KMS-11 (cell line): ENCODE results near the gene NRXN3.

Source experiments
- H2AFZ ChIP-seq: fragments of 200-600 bp; sonication (generic); 2 replicates; pipeline ENCODE4 v1.6.1; 2016; ENCODE audit warnings: antibody characterized with exemption, mixed run types, low read depth
- H3K27ac ChIP-seq: fragments of 200-600 bp; sonication (generic); 2 replicates; pipeline ENCODE4 v1.6.1; 2016; ENCODE audit warnings: mild to moderate bottlenecking, mixed run types
- H3K27me3 ChIP-seq: fragments of 200-600 bp; sonication (generic); 2 replicates; pipeline ENCODE4 v1.6.1; 2017; ENCODE audit warnings: mild to moderate bottlenecking, low read depth, mixed run types, moderate library complexity; ENCODE audit not compliant: insufficient read depth
- H3K36me3 ChIP-seq: fragments of 200-600 bp; sonication (generic); 2 replicates; pipeline ENCODE4 v1.6.1; 2017; ENCODE audit warnings: mild to moderate bottlenecking, mixed run types; ENCODE audit not compliant: insufficient read depth
- H3K4me1 ChIP-seq: fragments of 200-600 bp; sonication (generic); 2 replicates; pipeline ENCODE4 v1.6.1; 2016; ENCODE audit warnings: mild to moderate bottlenecking, low read depth, mixed run types; ENCODE audit not compliant: poor library complexity, severe bottlenecking
- H3K4me2 ChIP-seq: fragments of 200-600 bp; sonication (generic); 2 replicates; pipeline ENCODE4 v1.7.0; 2016; ENCODE audit warnings: mild to moderate bottlenecking, mixed run types
- H3K4me3 ChIP-seq: fragments of 200-600 bp; sonication (generic); IDR thresholded peaks from 2 replicates; pipeline ENCODE4 v1.6.1; 2017; ENCODE audit warnings: low read depth, low read length, mixed read lengths; ENCODE audit not compliant: insufficient read depth
- H3K79me2 ChIP-seq: fragments of 200-600 bp; sonication (generic); 2 replicates; pipeline ENCODE4 v1.6.1; 2016; ENCODE audit warnings: low read depth, mixed run types; ENCODE audit not compliant: insufficient read depth
- H3K9ac ChIP-seq: fragments of 200-600 bp; sonication (generic); 2 replicates; pipeline ENCODE4 v1.6.1; 2016; ENCODE audit warnings: mild to moderate bottlenecking, mixed run types
- H4K20me1 ChIP-seq: fragments of 200-600 bp; sonication (generic); 2 replicates; pipeline ENCODE4 v1.6.1; 2016; ENCODE audit warnings: mild to moderate bottlenecking, mixed run types; ENCODE audit not compliant: insufficient read depth
- CTCF ChIP-seq: fragments of 200-600 bp; sonication (generic); conservative IDR thresholded peaks from 2 replicates; pipeline ENCODE4 v1.6.1; 2017; ENCODE audit warnings: low read depth, mild to moderate bottlenecking, antibody characterized with exemption, low read length, moderate library complexity, mixed read lengths

The NRXN3 gene

GRCh38 chr14:79856381-79856780, 1686.2 kb downstream of the NRXN3 start:
- no peaks in the 10 kb centered on the region for H3K27me3 ChIP-seq
- no peaks in the 10 kb centered on the region for H3K36me3 ChIP-seq
- no peak overlapping the region for H3K4me3 ChIP-seq
- H3K79me2 ChIP-seq: no peaks in the 10 kb centered on the region
- no peak overlapping the region for H2AFZ ChIP-seq
- H3K4me1 ChIP-seq: no peaks in the 10 kb centered on the region
- no peak overlapping the region for H3K4me2 ChIP-seq
- no peak overlapping the region for H3K9ac ChIP-seq
- no peaks in the 10 kb centered on the region for H4K20me1 ChIP-seq
- no peak overlapping the region for H3K27ac ChIP-seq
- TF ChIP-seq CTCF: no peak

GRCh38 chr14:79861111-79861510, 1690.9 kb downstream of the NRXN3 start:
- Histone ChIP-seq H3K36me3 (no peaks in the 10 kb centered on the region), H3K9ac (no peak overlapping the region), H3K4me3 (no peak overlapping the region), H3K79me2 (no peaks in the 10 kb centered on the region), H4K20me1 (no peaks in the 10 kb centered on the region), H3K27ac (no peak overlapping the region), H3K4me1 (no peaks in the 10 kb centered on the region), H3K27me3 (no peaks in the 10 kb centered on the region), H2AFZ (no peak overlapping the region), H3K4me2 (no peak overlapping the region)
- no peak for TF ChIP-seq CTCF

- no peak for TF ChIP-seq CTCF
- Histone ChIP-seq H3K27me3 (no peaks in the 10 kb centered on the region), H3K4me2 (no peak overlapping the region), H3K36me3 (no peaks in the 10 kb centered on the region), H3K27ac (no peak overlapping the region), H3K4me3 (no peak overlapping the region), H2AFZ (no peak overlapping the region), H3K79me2 (no peaks in the 10 kb centered on the region), H3K4me1 (no peaks in the 10 kb centered on the region), H4K20me1 (no peaks in the 10 kb centered on the region), H3K9ac (no peak overlapping the region)
Measured at GRCh38 chr14:79862045-79862444, 1691.9 kb downstream of the NRXN3 start.

- no peak overlapping the region for H3K4me2 ChIP-seq
- H4K20me1 ChIP-seq: no peaks in the 10 kb centered on the region
- H3K79me2 ChIP-seq: no peaks in the 10 kb centered on the region
- TF ChIP-seq CTCF: no peak
- H2AFZ ChIP-seq: no peak overlapping the region
- no peaks in the 10 kb centered on the region for H3K27me3 ChIP-seq
- H3K4me1 ChIP-seq: no peaks in the 10 kb centered on the region
- no peak overlapping the region for H3K27ac ChIP-seq
- H3K36me3 ChIP-seq: no peaks in the 10 kb centered on the region
- no peak overlapping the region for H3K4me3 ChIP-seq
- no peak overlapping the region for H3K9ac ChIP-seq
Measured at GRCh38 chr14:79871136-79871535, 1701.0 kb downstream of the NRXN3 start.

GRCh38 chr14:79878229-79878628, 1708.1 kb downstream of the NRXN3 start:
- H2AFZ ChIP-seq: no peak overlapping the region
- no peak overlapping the region for H3K9ac ChIP-seq
- no peak overlapping the region for H3K4me2 ChIP-seq
- TF ChIP-seq CTCF: no peak
- H3K36me3 ChIP-seq: no peaks in the 10 kb centered on the region
- no peak overlapping the region for H3K4me3 ChIP-seq
- H3K79me2 ChIP-seq: no peaks in the 10 kb centered on the region
- H4K20me1 ChIP-seq: no peaks in the 10 kb centered on the region
- H3K27ac ChIP-seq: no peak overlapping the region
- H3K27me3 ChIP-seq: no peaks in the 10 kb centered on the region
- no peaks in the 10 kb centered on the region for H3K4me1 ChIP-seq
